Stimulated activated CD4-positive, alpha-beta T cell treated with anti-CD3 and anti-CD28 coated beads, Interleukin-15, amount 100 ng/mL, for 48 hours (primary cell): ENCODE measurements around the gene CEP250.
A peak's percentile ranks its signal among the peaks of the same experiment; 100 is the strongest.
"Not testable (repeated sequence)": the region's sequence is repeated elsewhere in the genome, so short reads cannot be mapped to it uniquely, and the experiment has no call there.

Experiments
- DNase-seq, 2 donors: peaks; one replicate each; pipeline ENCODE4 v3.0.0-alpha.2; 2020; ENCODE audit warnings: low read depth in 2 of 2

Gene CEP250

GRCh38 chr20:35454881-35455609, at the start of gene CEP250:
Gene CEP250, plus strand, starts transcription at chr20:35455598. Its CDS starts 6,770 bp downstream, at chr20:35462368.
- peak; percentile 91 to 93 for DNase-seq

- DNase-seq, result no peak
These were observed 49.6 kb upstream of the CEP250 start for GRCh38 chr20:35405775-35406174.

- DNase-seq, result no peak
These were observed 47.1 kb upstream of the CEP250 start for GRCh38 chr20:35408270-35408669.

- no peak for DNase-seq
These were observed 45.9 kb upstream of the CEP250 start for GRCh38 chr20:35409542-35409941.

- DNase-seq, result no peak
These were observed 44.8 kb upstream of the CEP250 start for GRCh38 chr20:35410613-35411012.

- no peak for DNase-seq
These were observed 34.1 kb upstream of the CEP250 start for GRCh38 chr20:35421322-35421721.

GRCh38 chr20:35431621-35432429, 23.6 kb upstream of the CEP250 start:
- DNase-seq, result no peak

- DNase-seq, result no peak
These were observed 23.0 kb upstream of the CEP250 start for GRCh38 chr20:35432430-35432735.

- no peak for DNase-seq
These were observed 22.1 kb upstream of the CEP250 start for GRCh38 chr20:35433337-35433736.

GRCh38 chr20:35434085-35435005, 21.1 kb upstream of the CEP250 start:
- DNase-seq, result no peak

GRCh38 chr20:35436177-35436573, 19.2 kb upstream of the CEP250 start:
- no peak for DNase-seq

GRCh38 chr20:35437599-35437998, 17.8 kb upstream of the CEP250 start:
- no peak for DNase-seq

- no peak for DNase-seq
These were observed 12.4 kb upstream of the CEP250 start for GRCh38 chr20:35443003-35443402.

GRCh38 chr20:35444226-35444625, 11.2 kb upstream of the CEP250 start:
- DNase-seq, result no peak

- DNase-seq, result no peak
These were observed 8.9 kb upstream of the CEP250 start for GRCh38 chr20:35446356-35447078.

- peak; percentile 81 to 84 for DNase-seq
These were observed 8.2 kb upstream of the CEP250 start for GRCh38 chr20:35447082-35447789.

GRCh38 chr20:35448788-35449373, 6.5 kb upstream of the CEP250 start:
- no peak for DNase-seq

- DNase-seq, result not testable (repeated sequence)
These were observed 5.5 kb upstream of the CEP250 start for GRCh38 chr20:35449855-35450254.

- DNase-seq, result no peak
These were observed 4.1 kb upstream of the CEP250 start for GRCh38 chr20:35451295-35451694.

GRCh38 chr20:35453647-35454046, 1.8 kb upstream of the CEP250 start:
- DNase-seq, result no peak
